SW 1271 (cell line): ENCODE measurements around the gene PCDH9.
"Not testable (repeated sequence)": the region's sequence is repeated elsewhere in the genome, so short reads cannot be mapped to it uniquely, and the experiment has no call there.

ENCODE experiments used
- DNase-seq, 2 experiments: peaks; one replicate each; lab custom pipeline; 2025; lab: John Stamatoyannopoulos, UW

The PCDH9 gene

GRCh38 chr13:66657165-66657881, 572.8 kb downstream of the PCDH9 start:
- peak; percentile 68 to 69 for DNase-seq

GRCh38 chr13:66655847-66656454, 574.2 kb downstream of the PCDH9 start:
- DNase-seq, result no peak

DNA sequence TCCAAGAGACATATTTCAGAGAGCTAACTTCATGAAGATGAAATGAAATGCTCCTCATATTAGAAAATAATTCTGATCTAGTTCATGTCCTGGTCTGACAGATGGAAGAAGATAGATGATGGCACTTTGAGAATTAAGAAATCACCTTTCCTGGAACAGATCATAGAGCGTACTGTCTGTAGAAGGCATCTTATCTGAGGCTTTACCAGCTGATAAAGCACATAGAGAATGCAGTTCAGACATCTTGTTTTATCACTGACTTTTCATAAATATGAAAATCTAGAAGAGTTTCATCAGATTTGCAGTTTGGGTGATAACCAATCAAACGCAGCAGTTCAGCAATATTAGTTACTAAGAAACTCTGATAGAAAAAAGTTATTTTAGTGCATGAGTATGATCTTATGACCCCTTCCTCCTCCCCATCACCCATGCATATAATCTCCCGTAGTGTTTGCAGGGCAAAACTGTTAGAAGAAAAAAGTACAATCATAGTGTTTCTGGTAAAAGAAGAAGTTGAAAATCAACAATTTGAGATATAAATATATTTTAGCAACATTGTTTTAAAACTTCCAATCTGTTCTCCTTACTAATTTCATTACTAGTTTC, 585.2 kb downstream of the PCDH9 start:
- DNase-seq, result no peak

DNA sequence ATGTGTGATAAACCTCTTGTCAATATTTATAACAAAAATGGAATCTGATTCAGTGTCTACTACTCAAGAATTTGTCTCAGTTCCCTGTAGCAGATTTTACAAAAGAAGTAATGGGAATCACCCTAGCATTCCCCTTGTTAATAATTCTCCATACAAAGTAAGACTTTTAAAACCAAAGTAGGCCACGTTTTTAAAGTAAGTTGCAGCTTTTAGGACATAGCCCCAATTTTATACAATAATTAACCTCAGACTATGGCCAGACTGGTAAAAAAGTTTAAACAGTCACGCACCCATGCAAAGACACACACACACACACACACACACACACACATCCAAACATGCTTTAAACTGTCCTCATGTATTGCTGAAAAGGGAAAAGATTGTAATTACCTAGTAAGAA, 589.9 kb downstream of the PCDH9 start:
- DNase-seq, result no peak

- DNase-seq, result no peak
These were observed 591.1 kb downstream of the PCDH9 start for GRCh38 chr13:66639044-66639443.

GRCh38 chr13:66635526-66635925, 594.6 kb downstream of the PCDH9 start:
- DNase-seq, result peak; percentile 12 to 62

- peak in 1 of 2 experiments; percentile 3 for DNase-seq
These were observed 595.8 kb downstream of the PCDH9 start for GRCh38 chr13:66634384-66634783.

DNA sequence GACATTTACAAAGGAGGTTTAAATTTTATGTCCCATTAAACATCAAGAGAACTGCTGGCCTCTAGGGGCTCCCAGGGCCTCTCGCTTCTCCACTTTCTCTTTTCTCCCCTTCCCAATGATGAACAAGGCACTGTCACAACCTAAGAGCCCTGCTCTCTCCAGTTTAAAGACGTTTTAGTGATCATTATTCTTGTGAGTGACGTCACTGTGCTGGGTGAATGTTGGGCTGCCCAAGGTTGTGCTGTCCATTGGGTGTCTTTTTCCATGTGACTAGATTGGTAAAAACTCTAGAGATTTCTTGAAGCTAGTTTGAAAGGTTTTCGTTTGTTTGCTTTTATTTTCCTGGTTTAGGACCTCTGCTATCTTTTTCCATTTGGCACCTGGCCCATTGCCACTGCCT, 602.6 kb downstream of the PCDH9 start:
- no peak for DNase-seq

GRCh38 chr13:66624302-66624701, 605.8 kb downstream of the PCDH9 start:
- no peak for DNase-seq

DNA sequence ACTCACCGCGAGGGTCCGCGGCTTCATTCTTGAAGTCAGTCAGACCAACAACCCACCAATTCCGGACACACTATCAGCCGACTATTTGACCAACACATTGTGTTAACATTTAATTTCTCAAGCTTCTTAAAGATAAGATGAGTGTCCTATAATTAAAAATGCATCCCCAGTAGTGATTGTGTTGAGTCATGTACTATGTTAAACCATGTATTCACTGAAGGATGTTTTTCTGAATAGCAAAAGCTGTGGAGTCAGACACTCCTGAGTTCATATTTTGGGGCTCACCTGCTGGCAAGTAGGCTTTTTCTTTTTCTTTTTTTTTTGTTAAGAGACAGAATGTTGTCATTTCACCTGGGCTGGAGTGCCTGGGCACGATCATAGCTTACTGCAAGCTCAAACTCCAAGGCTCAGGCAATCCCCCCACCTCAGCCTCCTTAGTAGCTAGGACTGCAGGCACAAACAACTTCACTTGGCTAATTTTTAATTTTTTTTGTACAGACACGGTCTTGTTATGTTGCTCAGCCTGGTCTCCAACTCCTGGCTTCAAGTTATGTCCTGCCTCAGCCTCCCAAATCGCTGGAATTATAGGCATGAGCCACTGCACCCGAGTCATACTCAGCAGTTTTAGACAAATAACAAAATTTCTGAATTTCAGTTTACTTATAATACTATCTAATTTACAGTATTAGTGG, 606.9 kb downstream of the PCDH9 start:
- no peak for DNase-seq

- not testable (repeated sequence) for DNase-seq
These were observed 608.2 kb downstream of the PCDH9 start for GRCh38 chr13:66621906-66622447.

DNA sequence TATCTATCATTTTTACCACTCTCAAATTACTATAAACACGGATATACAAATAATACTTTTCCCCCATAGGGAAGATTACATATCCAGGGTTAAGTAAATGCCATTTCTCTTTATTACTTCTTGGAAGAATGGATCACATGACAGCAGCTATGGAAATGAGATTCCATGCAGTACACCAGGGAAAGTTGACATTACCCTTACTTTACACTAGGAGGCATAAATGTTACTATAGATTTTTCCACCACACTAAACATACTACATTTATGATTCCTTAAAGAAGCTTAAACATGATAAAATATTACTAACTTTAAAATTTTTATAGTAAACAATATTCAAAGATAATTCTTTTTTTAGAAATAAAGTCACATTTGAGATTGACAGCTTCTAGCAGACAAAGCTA, 611.4 kb downstream of the PCDH9 start:
- peak in 1 of 2 experiments; percentile 36 for DNase-seq

DNA sequence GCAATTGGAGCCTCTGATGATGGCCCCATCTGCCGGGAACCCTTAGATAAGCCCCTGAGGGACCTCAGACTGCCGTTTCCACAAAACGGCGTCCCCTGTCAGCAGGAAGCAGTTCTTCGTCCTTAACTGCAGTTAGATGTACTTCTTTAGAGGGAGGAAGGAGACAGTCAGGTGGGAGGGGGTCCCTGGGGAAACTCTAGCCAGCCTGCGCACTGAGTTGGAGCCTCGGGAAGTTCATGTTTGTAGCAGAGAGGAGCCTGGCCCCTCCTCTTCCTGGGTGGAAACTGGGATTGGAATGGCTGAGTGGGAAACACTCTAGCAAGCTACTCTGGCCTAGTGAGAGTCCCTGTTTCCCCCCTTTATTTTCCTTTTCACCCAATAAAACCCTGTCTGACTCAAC, 612.4 kb downstream of the PCDH9 start:
- DNase-seq, result no peak

GRCh38 chr13:66612983-66613382, 617.2 kb downstream of the PCDH9 start:
- DNase-seq, result no peak

DNA sequence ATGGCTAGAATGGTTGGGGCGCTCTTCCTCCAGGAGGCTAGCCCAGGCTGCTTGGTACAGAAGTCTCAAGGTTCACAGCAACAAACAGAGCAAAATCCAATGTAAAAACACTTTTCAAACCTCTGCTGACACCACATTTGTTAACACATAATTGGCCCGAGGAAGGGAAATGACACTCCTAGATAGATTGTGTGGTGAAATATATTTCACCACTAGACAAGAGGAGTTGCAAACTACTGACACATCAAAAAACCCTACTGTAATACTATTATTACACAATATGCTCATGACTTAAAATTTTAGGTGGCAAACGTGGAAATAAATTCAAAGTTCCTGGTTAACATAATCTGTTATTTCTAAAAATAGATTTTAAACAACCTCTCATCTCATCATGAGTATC, 643.6 kb downstream of the PCDH9 start:
- DNase-seq, result no peak

DNA sequence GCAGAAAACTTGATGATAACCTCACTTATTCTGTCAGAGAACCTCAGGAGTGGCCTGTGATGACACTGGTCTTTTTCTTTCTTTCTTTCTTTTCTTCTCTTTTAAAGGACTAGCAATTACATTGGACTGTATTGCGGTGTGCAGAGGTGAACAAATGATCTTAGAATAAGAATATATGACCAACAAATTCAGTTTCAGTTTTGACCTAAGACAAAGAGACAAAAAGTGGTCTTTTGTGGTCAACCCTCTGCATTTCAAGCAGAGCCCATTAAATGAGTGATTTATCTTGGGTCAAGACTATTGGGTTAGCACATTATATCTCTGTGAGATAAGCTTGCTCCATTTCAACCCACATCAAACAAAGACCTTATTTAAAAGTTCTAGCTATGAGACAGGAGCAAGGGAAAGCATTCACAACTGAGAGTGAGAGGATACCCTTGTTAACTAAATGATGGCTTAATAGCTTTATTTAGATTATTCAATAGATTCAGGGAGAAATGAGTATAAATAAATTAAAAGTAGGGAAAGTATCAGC, 644.4 kb downstream of the PCDH9 start:
- DNase-seq, result no peak

DNA sequence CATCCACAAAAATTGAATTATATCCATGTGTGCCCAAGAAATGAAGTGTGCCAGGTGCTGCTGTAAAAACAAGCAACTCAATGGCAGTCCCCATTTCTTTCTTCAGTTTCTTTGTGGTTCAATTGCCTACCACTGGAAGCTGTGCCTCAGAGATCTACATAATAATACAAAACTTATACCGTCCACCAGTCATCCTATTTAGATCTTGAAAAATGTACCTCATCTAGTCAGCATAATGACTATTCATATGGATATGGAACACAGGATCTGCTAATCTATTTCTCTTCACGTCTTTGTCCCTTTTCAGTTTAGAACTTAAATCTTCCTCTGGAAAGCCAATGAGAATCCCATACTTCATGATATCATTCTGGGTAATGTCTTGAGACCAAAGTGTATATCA, 648.5 kb downstream of the PCDH9 start:
- DNase-seq, result no peak

GRCh38 chr13:66578305-66578704, 651.8 kb downstream of the PCDH9 start:
- no peak for DNase-seq

GRCh38 chr13:66577358-66577757, 652.8 kb downstream of the PCDH9 start:
- DNase-seq, result no peak

DNA sequence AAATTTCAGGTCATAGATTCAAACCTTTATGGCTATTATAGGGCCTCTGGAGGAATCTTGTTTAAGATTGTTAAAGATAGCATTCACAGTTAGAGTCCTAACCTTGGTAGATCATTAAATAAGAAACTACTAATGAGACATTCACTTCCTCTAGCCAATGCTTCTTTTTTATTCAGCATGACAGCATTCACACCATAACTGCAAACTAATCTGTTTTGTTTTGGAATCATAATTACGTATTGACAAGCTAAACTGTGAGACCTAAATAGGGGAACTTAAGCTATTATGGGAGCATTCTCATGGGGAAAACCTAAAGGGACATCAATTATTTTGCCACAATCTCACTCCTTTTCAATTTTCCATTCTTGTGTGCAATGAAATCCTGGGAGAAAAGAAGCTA, 653.8 kb downstream of the PCDH9 start:
- DNase-seq, result no peak

- no peak for DNase-seq
These were observed 655.5 kb downstream of the PCDH9 start for GRCh38 chr13:66574606-66575005.

DNA sequence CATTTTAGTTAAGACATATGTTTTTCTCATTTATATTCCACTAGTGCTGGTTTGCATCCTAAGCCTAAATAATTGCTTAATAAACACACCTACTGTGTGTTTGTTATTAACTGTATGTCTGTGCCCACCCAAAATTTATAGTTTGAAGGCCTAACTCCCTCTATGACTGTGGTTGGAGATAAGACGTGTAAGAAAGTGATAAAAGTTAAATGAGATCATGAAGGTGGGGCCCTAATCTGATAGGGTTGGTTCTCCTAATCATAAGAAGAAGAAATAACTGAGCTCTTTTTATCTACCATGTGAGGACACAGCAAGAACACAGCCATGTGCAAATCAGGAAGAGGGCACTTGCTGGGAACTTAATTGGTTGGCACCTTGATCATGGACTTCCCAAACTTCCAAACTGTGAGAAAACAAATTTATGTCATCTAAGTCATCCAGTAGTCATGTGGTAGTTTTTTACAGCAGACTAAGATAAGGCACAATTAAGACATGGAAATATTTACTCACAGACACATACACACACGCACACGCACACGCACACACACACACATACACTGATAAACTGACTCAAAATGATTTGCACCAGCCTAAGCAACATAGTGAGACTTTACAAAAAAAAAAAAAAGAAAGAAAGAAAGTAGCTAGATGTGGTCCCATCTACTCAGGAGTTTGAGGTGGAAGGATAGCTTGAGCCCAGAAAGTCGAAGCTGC, 662.1 kb downstream of the PCDH9 start:
- no peak for DNase-seq
